H1 (cell line): ENCODE measurements around the gene CPEB3. TPM values are rescaled to one million over a fixed set of nuclear protein-coding genes. Genes with fewer than 3 reads are reported as not detected.

ENCODE experiments used
- CTCF ChIA-PET: fragments of 300-600 bp; sonication (Branson Sonifier 250); formaldehyde crosslinking; loops from one replicate; lab custom pipeline; 2021; ENCODE audit not compliant: partially characterized antibody; lab: Charles Lee
- POLR2A ChIA-PET: fragments of 300-600 bp; sonication (Branson Sonifier 250); formaldehyde crosslinking; loops from one replicate; lab custom pipeline; 2021; ENCODE audit warnings: inconsistent platforms; ENCODE audit not compliant: partially characterized antibody; lab: Charles Lee
- DNase-seq, 2 experiments: peaks; one replicate each; pipeline versions ENCODE4 v3.0.0 to v3.0.0-alpha.2; 2010 to 2022; ENCODE audit warnings: low spot score in 2 of 2, low read depth in 1 of 2, mixed read lengths in 1 of 2
- FAIRE-seq: peaks from 2 replicates; lab custom pipeline; 2011; peaks lifted over from hg19 to GRCh38; lab: Jason Lieb, UNC
- H2AFZ ChIP-seq: 2 replicates; pipeline ENCODE4 v1.8.1; 2012; ENCODE audit warnings: low read length, inconsistent platforms
- H2AK5ac ChIP-seq: 2 replicates; pipeline ENCODE4 v1.6.1; 2013; ENCODE audit warnings: low read depth, low read length
- H2BK120ac ChIP-seq: replicated peaks from 2 replicates; pipeline ENCODE3; 2013; ENCODE audit warnings: low read depth, low read length, inconsistent platforms
- H2BK12ac ChIP-seq: 2 replicates; pipeline ENCODE4 v1.6.1; 2013; ENCODE audit warnings: low read depth, low read length
- H2BK15ac ChIP-seq: 2 replicates; pipeline ENCODE4 v1.6.1; 2013; ENCODE audit warnings: low read length
- H2BK20ac ChIP-seq: 2 replicates; pipeline ENCODE4 v1.6.1; 2013; ENCODE audit warnings: low read length
- H2BK5ac ChIP-seq: 2 replicates; pipeline ENCODE4 v1.6.1; 2013; ENCODE audit warnings: low read depth, low read length
- H3K14ac ChIP-seq: 2 replicates; pipeline ENCODE4 v1.6.1; 2013; ENCODE audit warnings: inconsistent platforms; ENCODE audit not compliant: insufficient read length
- H3K18ac ChIP-seq: 2 replicates; pipeline ENCODE4 v1.6.1; 2013; ENCODE audit warnings: low read length; ENCODE audit errors: extremely low read depth
- H3K23ac ChIP-seq: 2 replicates; pipeline ENCODE4 v1.6.1; 2013; ENCODE audit warnings: inconsistent platforms; ENCODE audit not compliant: insufficient read length
- H3K23me2 ChIP-seq: 2 replicates; pipeline ENCODE4 v1.6.1; 2013; ENCODE audit warnings: low read depth, low read length
- H3K27ac ChIP-seq: 2 replicates; pipeline ENCODE4 v1.6.1; 2011; ENCODE audit warnings: low read depth, low read length, inconsistent platforms
- H3K27me3 ChIP-seq, 4 experiments: replicated peaks in 1 of 4; 1 replicate in 1 of 4; 2 replicates in 3 of 4; pipeline versions ENCODE4 v1.6.1 to v1.8.1; 2011 to 2013; ENCODE audit warnings: low read length in 3 of 4, mild to moderate bottlenecking in 3 of 4, inconsistent platforms in 2 of 4, mixed read lengths in 2 of 4, moderate library complexity in 1 of 4; ENCODE audit not compliant: control insufficient read depth in 3 of 4, insufficient read depth in 3 of 4; ENCODE audit errors: extremely low read depth in 1 of 4
- H3K36me3 ChIP-seq, 4 experiments: 2 replicates each; pipeline versions ENCODE4 v1.6.1 to v1.8.1; 2011 to 2013; ENCODE audit warnings: mild to moderate bottlenecking in 4 of 4, low read length in 3 of 4, moderate library complexity in 2 of 4, control low read depth in 1 of 4, inconsistent platforms in 1 of 4; ENCODE audit not compliant: insufficient read depth in 4 of 4, control insufficient read depth in 2 of 4
- H3K4ac ChIP-seq: replicated peaks from 2 replicates; pipeline ENCODE3; 2013; ENCODE audit warnings: low read length, low read depth, mixed read lengths, inconsistent platforms; ENCODE audit not compliant: insufficient read length
- H3K4me1 ChIP-seq, 4 experiments: replicated peaks in 1 of 4; 1 replicate in 1 of 4; 2 replicates in 3 of 4; pipeline versions ENCODE4 v1.6.1 to v1.8.1; 2011 to 2013; ENCODE audit warnings: low read length in 3 of 4, inconsistent platforms in 2 of 4, mixed read lengths in 1 of 4; ENCODE audit not compliant: insufficient read depth in 4 of 4, control insufficient read depth in 3 of 4
- H3K4me2 ChIP-seq, 2 experiments: 2 replicates each; pipeline versions ENCODE4 v1.6.1 to v1.8.1; 2011 to 2013; ENCODE audit warnings: low read depth in 2 of 2, low read length in 2 of 2, control low read depth in 1 of 2, inconsistent platforms in 1 of 2, mild to moderate bottlenecking in 1 of 2; ENCODE audit not compliant: insufficient read depth in 1 of 2
- H3K4me3 ChIP-seq, 4 experiments: fragments of 200-600, 300-600 bp in 1 of 4; sonication (generic), shearing (Covaris generic), sonication (Bioruptor Twin) in 1 of 4; 2 replicates each; pipeline versions ENCODE4 v1.5.1 to v1.8.1; 2011 to 2016; ENCODE audit warnings: low read length in 4 of 4, low read depth in 3 of 4, control low read depth in 2 of 4, inconsistent platforms in 2 of 4, mild to moderate bottlenecking in 2 of 4, mixed read lengths in 1 of 4, moderate library complexity in 1 of 4; ENCODE audit not compliant: insufficient read depth in 2 of 4; ENCODE audit errors: extremely low read depth in 1 of 4
- H3K56ac ChIP-seq: replicated peaks from 2 replicates; pipeline ENCODE3; 2013; ENCODE audit warnings: low read depth, mild to moderate bottlenecking, mixed read lengths, low read length, inconsistent platforms; ENCODE audit not compliant: insufficient read length
- H3K79me1 ChIP-seq: 2 replicates; pipeline ENCODE4 v1.6.1; 2013; ENCODE audit warnings: low read depth, low read length, control low read depth
- H3K79me2 ChIP-seq, 2 experiments: 2 replicates each; pipeline versions ENCODE4 v1.6.1 to v1.8.1; 2012 to 2013; ENCODE audit warnings: low read length in 2 of 2, mild to moderate bottlenecking in 2 of 2, inconsistent platforms in 1 of 2; ENCODE audit not compliant: insufficient read depth in 2 of 2, control insufficient read depth in 1 of 2
- H3K9ac ChIP-seq, 4 experiments: replicated peaks in 1 of 4; 1 replicate in 1 of 4; 2 replicates in 3 of 4; pipeline versions ENCODE4 v1.6.1 to v1.8.1; 2011 to 2013; ENCODE audit warnings: low read depth in 3 of 4, low read length in 3 of 4, control low read depth in 2 of 4, mild to moderate bottlenecking in 2 of 4, moderate library complexity in 2 of 4, inconsistent platforms in 1 of 4; ENCODE audit errors: extremely low read depth in 1 of 4
- H3K9me3 ChIP-seq, 2 experiments: 2 replicates each; pipeline versions ENCODE4 v1.6.1 to v1.8.1; 2012 to 2013; ENCODE audit warnings: mild to moderate bottlenecking in 2 of 2, moderate library complexity in 2 of 2, control low read depth in 1 of 2, inconsistent platforms in 1 of 2, low read depth in 1 of 2, low read length in 1 of 2, mixed read lengths in 1 of 2; ENCODE audit not compliant: insufficient read depth in 2 of 2
- H4K20me1 ChIP-seq, 2 experiments: replicated peaks in 1 of 2; 2 replicates each; pipeline versions ENCODE3 to v1.8.1; 2011 to 2013; ENCODE audit warnings: inconsistent platforms in 2 of 2, low read length in 2 of 2, mild to moderate bottlenecking in 1 of 2; ENCODE audit not compliant: insufficient read depth in 2 of 2, control insufficient read depth in 1 of 2
- H4K5ac ChIP-seq: 2 replicates; pipeline ENCODE4 v1.6.1; 2013; ENCODE audit warnings: low read length, low read depth, mixed read lengths, inconsistent platforms; ENCODE audit not compliant: insufficient read length
- H4K8ac ChIP-seq: 2 replicates; pipeline ENCODE4 v1.8.0; 2013; ENCODE audit warnings: mild to moderate bottlenecking, moderate library complexity, low read length, inconsistent platforms; ENCODE audit not compliant: insufficient read depth; ENCODE audit errors: extremely low read depth
- H4K91ac ChIP-seq: replicated peaks from 2 replicates; pipeline ENCODE3; 2013; ENCODE audit warnings: low read length, mixed read lengths, inconsistent platforms; ENCODE audit not compliant: insufficient read length
- GTF2F1 ChIP-seq: IDR thresholded peaks from 2 replicates; pipeline ENCODE4 v1.6.1; 2012; ENCODE audit warnings: low read depth, low read length, improper control_type of control experiment, borderline replicate concordance
- KDM1A ChIP-seq: fragments of 200-600, 300-600 bp; sonication (generic); IDR thresholded peaks from 2 replicates; pipeline ENCODE4 v1.7.1; 2016; ENCODE audit warnings: mild to moderate bottlenecking, low read length, borderline replicate concordance
- MAFK ChIP-seq: IDR thresholded peaks from 2 replicates; pipeline ENCODE4 v1.6.1; 2012; ENCODE audit warnings: low read depth, mild to moderate bottlenecking, improper control_type of control experiment, low read length
- SP1 ChIP-seq: IDR thresholded peaks from 2 replicates; pipeline ENCODE4 v1.6.1; 2011; ENCODE audit warnings: low read depth, low read length
- SRF ChIP-seq: IDR thresholded peaks from 2 replicates; pipeline ENCODE4 v1.6.1; 2011; ENCODE audit warnings: mild to moderate bottlenecking, low read depth, low read length, moderate library complexity
- TAF1 ChIP-seq: IDR thresholded peaks from 2 replicates; pipeline ENCODE4 v1.6.1; 2011; ENCODE audit warnings: mild to moderate bottlenecking, low read depth, low read length
- YY1 ChIP-seq: IDR thresholded peaks from 2 replicates; pipeline ENCODE4 v1.6.1; 2011; ENCODE audit warnings: low read depth, mild to moderate bottlenecking, low read length
- ZNF274 ChIP-seq: IDR thresholded peaks from 2 replicates; pipeline ENCODE4 v1.7.0; 2012; ENCODE audit warnings: low read length, borderline replicate concordance; ENCODE audit errors: extremely low read depth
- WGBS, 2 experiments: shearing (Covaris generic) in 1 of 2; methylation state at CpG; one replicate each; pipeline versions ENCODE4 v1.1.6 to v1.1.7; 2013 to 2015; ENCODE audit warnings: low lambda C conversion rate in 2 of 2, mixed read lengths in 2 of 2, inconsistent platforms in 1 of 2, low coverage in 1 of 2, missing lambda C conversion rate in 1 of 2; ENCODE audit not compliant: insufficient replicate concordance in 2 of 2, insufficient coverage in 1 of 2, insufficient read length in 1 of 2; ENCODE audit errors: extremely low coverage in 1 of 2, missing lambda C conversion rate in 1 of 2; 5-methylcytosine and 5-hydroxymethylcytosine counted together
- polyA plus RNA-seq, 7 experiments: library from polyadenylated mRNA; depleted of rRNA in 3 of 7; stranded (reverse) in 5 of 7; unstranded in 2 of 7; fragments of >200 nt in 5 of 7; fragments of 200-250 nt in 2 of 7; gene quantifications; 1 replicate in 5 of 7; 2 replicates in 1 of 7; 4 replicates in 1 of 7; pipeline versions ENCODE4 v1.2.1 to v1.2.3, GENCODE V29; 2011 to 2013; ENCODE audit warnings: missing spikeins in 2 of 7, mixed read lengths in 2 of 7
- total RNA-seq: library from RNA; stranded (reverse); fragmentation: NEBNext Ultra II Directional; extraction: Animal tissue kit (Norgen Biotek cat#: 25700); gene quantifications from 2 replicates; pipeline ENCODE4 v1.2.1, GENCODE V29; 2021

CPEB3 gene
- total and polyA plus RNA-seq, 2 of the 8 experiments (the other 6 are each of a cell fraction or from before 2014, with no cell fraction given) = 0.39 to 1.7 TPM

- Histone ChIP-seq H3K79me2 (no peaks in the 10 kb centered on the region), H3K4ac (no peak overlapping the region), H2AK5ac (no peak overlapping the region), H3K18ac (no peak overlapping the region), H4K91ac (no peak overlapping the region), H3K27me3 (peaks cover 0 to 3% (median 0%) of the 10 kb centered on the region in 4 experiments; a peak in 1 of 7 replicates), H3K79me1 (no peaks in the 10 kb centered on the region), H3K36me3 (no peaks in the 10 kb centered on the region), H3K9me3 (no peaks in the 10 kb centered on the region), H3K4me1 (no peaks in the 10 kb centered on the region), H3K4me2 (no peak overlapping the region), H3K14ac (no peak overlapping the region), H4K20me1 (no peaks in the 10 kb centered on the region), H2BK120ac (no peak overlapping the region), H3K9ac (no peak overlapping the region), H2BK20ac (no peak overlapping the region), H3K23me2 (no peaks in the 10 kb centered on the region), H3K27ac (no peak overlapping the region), H2AFZ (no peak overlapping the region), H4K8ac (no peak overlapping the region), H3K23ac (no peak overlapping the region), H3K4me3 (no peak overlapping the region), H4K5ac (no peak overlapping the region), H2BK5ac (no peak overlapping the region), H3K56ac (no peak overlapping the region), H2BK15ac (no peak overlapping the region), H2BK12ac (no peak overlapping the region)
- 99% methylated on average over 4 of the region's 4 CpGs; no CpG with 5 or more reads in 1 of the 2 experiments for WGBS, 2 experiments
- DNase-seq (no peak), FAIRE-seq (no peak)
- ChIA-PET POLR2A (no interaction called here), CTCF (interaction anchor here (0.6 to 1.2 kb wide), 7 partner anchors 13 to 187 kb away, joined by 3 to 4 read pairs (median 3); no protein-coding TSS in a partner anchor)
- TF ChIP-seq SRF (no peak), TAF1 (no peak), KDM1A (no peak), ZNF274 (no peak), SP1 (no peak), GTF2F1 (no peak), MAFK (no peak), YY1 (no peak)
Measured at GRCh38 chr10:92102601-92103213, 188.2 kb downstream of the CPEB3 start.
